GM18873 (cell line): ENCODE results near the gene GSTO2.

Source experiments
- ATAC-seq: cut with Tn5 transposase; IDR thresholded peaks from one replicate; pipeline ENCODE4 v1.9.1; 2021; ENCODE audit warnings: mild to moderate bottlenecking, moderate library complexity, moderate number of reproducible peaks; ENCODE audit not compliant: unreplicated experiment, low FRiP score

GSTO2 gene

GRCh38 chr10:104253106-104253505 lies 15.9 kb upstream of the GSTO2 start:
- no peak for ATAC-seq

- ATAC-seq, result no peak
Measured at GRCh38 chr10:104253606-104254410, 15.2 kb upstream of the GSTO2 start.

- peak; percentile 58 for ATAC-seq
Measured at GRCh38 chr10:104254493-104255310, 14.3 kb upstream of the GSTO2 start, which contains the start of gene GSTO1. Gene GSTO1, plus strand, starts transcription at chr10:104254892. Its CDS starts 37 bp downstream, at chr10:104254929.

GRCh38 chr10:104255311-104255981 lies 13.5 kb upstream of the GSTO2 start:
- no peak for ATAC-seq

- ATAC-seq, result no peak
Measured at GRCh38 chr10:104256335-104256961, 12.5 kb upstream of the GSTO2 start.

GRCh38 chr10:104257235-104257634 lies 11.7 kb upstream of the GSTO2 start:
- no peak for ATAC-seq

GRCh38 chr10:104258209-104258608 lies 10.8 kb upstream of the GSTO2 start:
- ATAC-seq, result no peak

GRCh38 chr10:104259456-104259855 lies 9.5 kb upstream of the GSTO2 start:
- ATAC-seq, result no peak

- ATAC-seq, result no peak
Measured at GRCh38 chr10:104259999-104260774, 8.8 kb upstream of the GSTO2 start.

GRCh38 chr10:104260775-104261115 lies 8.2 kb upstream of the GSTO2 start:
- no peak for ATAC-seq

- no peak for ATAC-seq
Measured at GRCh38 chr10:104262055-104262454, 6.9 kb upstream of the GSTO2 start.

GRCh38 chr10:104264783-104265182 lies 4.2 kb upstream of the GSTO2 start:
- no peak for ATAC-seq

GRCh38 chr10:104267721-104268404 lies 1.1 kb upstream of the GSTO2 start:
- no peak for ATAC-seq

- ATAC-seq, result no peak
Measured at GRCh38 chr10:104268405-104268712, 625 bp upstream of the GSTO2 start.

- no peak for ATAC-seq
Measured at GRCh38 chr10:104273286-104273685, 4.3 kb downstream of the GSTO2 start.

GRCh38 chr10:104273899-104274575 lies 5.1 kb downstream of the GSTO2 start:
- no peak for ATAC-seq

- ATAC-seq, result no peak
Measured at GRCh38 chr10:104274762-104275721, 6.1 kb downstream of the GSTO2 start.

- no peak for ATAC-seq
Measured at GRCh38 chr10:104276192-104276591, 7.2 kb downstream of the GSTO2 start.
